ENCODE data around the gene HIF1A.
"Not testable (repeated sequence)": the region's sequence is repeated elsewhere in the genome, so short reads cannot be mapped to it uniquely, and the experiment has no call there.

Gene HIF1A

DNA sequence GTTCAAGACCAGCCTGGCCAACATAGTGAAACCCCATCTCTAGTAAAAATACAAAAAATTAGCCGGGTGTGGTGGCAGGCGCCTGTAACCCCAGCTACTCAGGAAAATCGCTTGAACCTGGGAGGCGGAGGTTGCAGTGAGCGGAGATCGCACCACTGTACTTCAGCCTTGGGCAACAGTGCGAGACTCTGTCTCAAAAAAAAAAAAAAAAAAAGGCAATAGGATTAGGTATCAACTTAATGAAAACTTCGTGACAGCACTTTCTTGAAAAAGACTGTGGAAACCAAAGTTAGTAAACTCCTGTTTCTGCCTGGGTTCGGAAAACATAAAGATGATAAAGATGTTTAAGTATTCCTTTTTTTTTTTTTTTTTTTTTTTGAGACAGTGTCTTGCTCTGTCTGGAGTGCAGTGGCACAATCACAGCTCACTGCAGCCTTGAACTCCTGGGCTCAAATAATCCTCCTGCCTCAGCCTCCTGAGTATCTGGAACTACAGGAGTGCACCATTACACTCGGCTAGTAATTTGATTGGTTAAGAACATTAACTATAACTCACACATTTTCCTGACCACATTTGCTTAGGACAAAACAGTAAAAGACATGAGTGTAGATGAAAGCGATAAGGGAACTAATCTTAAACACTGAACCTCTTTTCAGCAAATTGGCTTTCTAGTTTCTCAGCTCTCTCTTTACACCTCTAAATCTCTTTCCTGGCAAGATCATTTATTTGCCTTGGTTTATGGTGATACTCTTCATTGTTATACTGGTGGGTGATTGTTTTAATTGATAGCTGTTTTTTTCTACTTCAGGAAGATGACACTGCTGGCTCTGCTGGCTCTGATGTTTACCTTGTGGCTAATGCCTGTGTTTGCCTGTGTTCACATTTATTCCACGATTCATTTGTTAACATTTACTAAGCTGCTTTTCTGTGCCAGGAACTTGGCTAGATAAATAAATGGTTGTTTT is 15.8 kb downstream of the HIF1A start:
- DNase-seq: no peak

- DNase-seq: no peak
Observed at GRCh38 chr14:61712137-61712536, 16.8 kb downstream of the HIF1A start.

- no peak for DNase-seq
Observed at GRCh38 chr14:61713724-61714437, 18.6 kb downstream of the HIF1A start.

DNA sequence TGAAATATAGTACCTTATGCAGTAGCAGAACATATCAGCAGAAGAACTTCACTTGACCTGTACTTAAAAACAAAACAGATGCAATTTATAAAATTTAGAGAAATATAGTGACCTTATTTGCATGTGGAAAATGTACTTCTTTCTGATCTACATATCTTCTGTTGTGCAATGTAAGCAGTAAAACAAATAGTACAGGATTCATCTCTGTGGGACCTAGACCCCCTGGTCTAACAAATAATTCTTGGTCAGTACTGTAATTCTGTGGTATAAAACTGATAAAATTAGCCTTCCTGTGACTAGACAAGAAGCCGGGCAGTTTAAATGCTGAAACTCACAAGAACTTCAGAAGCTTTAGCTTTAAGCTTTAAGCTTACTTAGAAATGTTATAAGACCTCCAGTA is 21.6 kb downstream of the HIF1A start:
- DNase-seq: no peak

DNA sequence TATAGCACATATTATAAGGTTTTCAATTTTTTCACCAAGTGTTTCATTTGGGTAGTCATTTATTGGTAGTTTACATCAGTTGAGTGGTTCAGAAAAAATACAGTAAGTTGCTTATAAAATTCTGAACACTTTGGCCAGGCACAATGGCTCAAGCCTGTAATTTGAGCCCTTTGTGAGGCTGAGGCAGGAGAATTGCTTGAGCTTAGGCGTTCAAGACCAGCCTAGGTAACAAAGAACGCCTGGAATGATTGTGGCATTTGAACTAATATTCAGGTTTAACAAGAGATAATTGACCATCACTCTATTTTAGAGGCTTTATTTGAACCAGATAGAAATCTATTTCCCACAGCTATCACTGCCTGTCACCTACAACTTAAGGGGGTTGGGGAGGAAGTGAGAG is 22.7 kb downstream of the HIF1A start:
- DNase-seq: no peak

- no peak for DNase-seq
Observed at GRCh38 chr14:61719344-61720293, 24.3 kb downstream of the HIF1A start.

- DNase-seq: no peak
Observed at GRCh38 chr14:61720294-61720661, 25.0 kb downstream of the HIF1A start.

DNA sequence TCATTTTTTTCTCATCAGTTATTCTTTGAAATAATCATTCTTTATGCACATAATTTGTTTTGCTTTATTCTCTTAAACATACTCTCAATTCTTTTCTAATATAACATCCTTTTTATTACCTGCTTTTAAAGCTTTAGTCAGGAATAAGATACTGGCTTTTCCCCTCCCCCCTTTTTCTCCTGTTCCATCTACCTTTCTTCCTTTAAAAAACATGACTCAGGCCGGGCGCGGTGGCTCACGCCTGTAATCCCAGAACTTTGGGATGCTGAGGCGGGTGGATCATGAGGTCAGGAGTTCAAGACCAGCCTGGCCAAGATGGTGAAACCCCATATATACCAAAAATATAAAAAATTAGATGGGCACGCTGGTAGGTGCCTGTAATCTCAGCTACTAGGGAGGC is 25.4 kb downstream of the HIF1A start:
- DNase-seq: no peak

DNA sequence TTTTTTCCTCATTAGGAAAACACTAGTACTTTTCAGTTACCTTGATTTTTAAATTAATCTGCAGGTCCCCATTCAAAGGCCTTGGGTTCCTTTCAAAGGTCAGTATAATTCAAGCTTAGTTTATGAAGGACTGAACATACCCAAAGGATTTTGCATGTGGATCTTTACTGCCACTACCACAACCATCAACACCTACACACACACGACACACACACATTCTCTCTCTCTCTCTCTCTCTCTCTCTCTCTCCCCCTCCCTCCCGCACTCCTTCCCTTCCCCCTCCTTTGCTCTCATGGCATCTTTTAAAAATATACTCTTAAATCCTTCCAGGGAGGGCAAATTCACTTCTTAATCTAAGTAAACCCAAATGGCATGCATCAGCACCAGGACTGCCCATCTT is 28.8 kb downstream of the HIF1A start:
- DNase-seq: no peak

GRCh38 chr14:61726778-61727658 is 31.7 kb downstream of the HIF1A start:
- DNase-seq: no peak

DNA sequence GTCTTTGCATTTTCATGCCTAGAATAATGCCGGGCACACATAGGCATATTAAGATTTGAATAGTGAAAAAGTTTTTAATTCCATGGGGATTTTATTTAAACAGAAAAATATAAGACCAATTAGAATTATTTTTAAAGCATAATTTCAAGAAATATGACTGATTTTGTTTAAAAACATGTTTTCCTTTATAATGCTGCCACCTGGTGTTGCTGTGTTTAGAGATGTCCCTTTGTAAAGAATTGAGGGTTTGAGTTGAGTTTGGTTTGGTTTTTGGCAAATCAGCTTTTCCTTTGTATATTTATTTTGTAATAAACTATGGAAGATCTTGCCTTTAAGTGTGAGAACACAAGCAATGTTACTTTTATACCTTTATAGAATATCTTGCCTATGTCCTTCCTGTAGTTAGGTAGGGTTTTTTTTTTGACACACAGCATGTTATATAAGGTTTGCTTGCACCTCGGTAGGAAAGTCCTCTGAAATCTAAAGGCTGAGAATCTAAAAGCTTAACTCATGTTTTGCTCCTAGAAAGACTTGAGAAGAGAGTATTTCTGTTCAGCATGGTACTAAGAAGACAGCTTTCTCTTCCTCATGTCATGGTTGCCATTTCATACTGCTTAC is 35.6 kb downstream of the HIF1A start:
- no peak for DNase-seq

GRCh38 chr14:61733972-61734371 is 38.7 kb downstream of the HIF1A start:
- DNase-seq: no peak

GRCh38 chr14:61736751-61737150 is 41.4 kb downstream of the HIF1A start:
- no peak for DNase-seq

- no peak for DNase-seq
Observed at GRCh38 chr14:61737915-61738314, 42.6 kb downstream of the HIF1A start.

DNA sequence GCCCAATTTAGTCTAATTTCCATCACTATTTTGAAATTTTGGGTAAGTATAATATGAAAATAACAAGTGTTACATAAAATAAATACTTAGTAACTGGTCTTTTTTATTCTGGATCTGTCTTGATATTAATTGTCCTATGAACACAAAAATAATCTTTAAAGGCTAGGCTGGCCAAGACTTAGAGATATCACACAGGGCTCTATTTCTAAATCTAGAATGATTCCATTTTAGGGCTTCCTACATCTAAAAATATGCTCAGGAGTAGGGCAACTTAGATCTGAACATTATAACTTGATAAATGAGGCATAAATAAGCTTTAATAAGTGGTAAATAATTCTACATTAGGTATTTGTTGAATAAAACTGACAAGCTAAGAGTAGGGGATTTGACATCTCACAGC is 43.8 kb downstream of the HIF1A start:
- DNase-seq: no peak

GRCh38 chr14:61742371-61742770 is 47.1 kb downstream of the HIF1A start:
- DNase-seq: no peak

GRCh38 chr14:61744238-61744637 is 48.9 kb downstream of the HIF1A start:
- no peak for DNase-seq

- not testable (repeated sequence) for DNase-seq
Observed at GRCh38 chr14:61746346-61746745, 51.0 kb downstream of the HIF1A start.

DNA sequence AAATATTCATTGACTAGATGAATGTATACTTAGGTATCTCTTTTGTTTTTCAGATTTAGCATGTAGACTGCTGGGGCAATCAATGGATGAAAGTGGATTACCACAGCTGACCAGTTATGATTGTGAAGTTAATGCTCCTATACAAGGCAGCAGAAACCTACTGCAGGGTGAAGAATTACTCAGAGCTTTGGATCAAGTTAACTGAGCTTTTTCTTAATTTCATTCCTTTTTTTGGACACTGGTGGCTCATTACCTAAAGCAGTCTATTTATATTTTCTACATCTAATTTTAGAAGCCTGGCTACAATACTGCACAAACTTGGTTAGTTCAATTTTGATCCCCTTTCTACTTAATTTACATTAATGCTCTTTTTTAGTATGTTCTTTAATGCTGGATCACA is 51.6 kb downstream of the HIF1A start:
- no peak for DNase-seq

GRCh38 chr14:61747342-61747741 is 52.0 kb downstream of the HIF1A start:
- DNase-seq: no peak

GRCh38 chr14:61749264-61749663 is 54.0 kb downstream of the HIF1A start:
- DNase-seq: no peak

DNA sequence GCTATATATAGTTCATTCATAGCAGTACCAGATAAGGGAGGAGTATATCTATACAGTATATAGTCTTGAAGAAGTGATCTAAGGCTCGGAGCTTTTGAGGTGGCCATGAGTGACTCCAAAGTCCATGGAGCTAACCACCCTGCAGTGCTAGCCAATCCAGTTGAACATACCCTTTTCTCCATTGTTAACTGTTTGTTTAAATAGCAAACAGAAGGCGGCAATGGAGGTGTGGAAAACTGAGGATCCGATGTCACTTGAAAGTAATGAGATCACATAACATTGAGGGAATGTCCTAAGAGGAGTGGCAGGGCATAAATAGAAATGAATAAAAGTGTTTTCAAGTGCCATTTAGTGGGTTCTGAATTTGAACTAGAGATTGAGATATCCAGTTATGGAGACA is 54.6 kb downstream of the HIF1A start:
- DNase-seq: no peak

Data from activated CD4-positive, alpha-beta T cell treated with anti-CD3 and anti-CD28 coated beads, Interleukin-2, amount 50 U/mL, for 4 hours (primary cell).